ENCODE measurements around the gene CENPVL1.
"Not testable (repeated sequence)": the region's sequence is repeated elsewhere in the genome, so short reads cannot be mapped to it uniquely, and the experiment has no call there.

DNA sequence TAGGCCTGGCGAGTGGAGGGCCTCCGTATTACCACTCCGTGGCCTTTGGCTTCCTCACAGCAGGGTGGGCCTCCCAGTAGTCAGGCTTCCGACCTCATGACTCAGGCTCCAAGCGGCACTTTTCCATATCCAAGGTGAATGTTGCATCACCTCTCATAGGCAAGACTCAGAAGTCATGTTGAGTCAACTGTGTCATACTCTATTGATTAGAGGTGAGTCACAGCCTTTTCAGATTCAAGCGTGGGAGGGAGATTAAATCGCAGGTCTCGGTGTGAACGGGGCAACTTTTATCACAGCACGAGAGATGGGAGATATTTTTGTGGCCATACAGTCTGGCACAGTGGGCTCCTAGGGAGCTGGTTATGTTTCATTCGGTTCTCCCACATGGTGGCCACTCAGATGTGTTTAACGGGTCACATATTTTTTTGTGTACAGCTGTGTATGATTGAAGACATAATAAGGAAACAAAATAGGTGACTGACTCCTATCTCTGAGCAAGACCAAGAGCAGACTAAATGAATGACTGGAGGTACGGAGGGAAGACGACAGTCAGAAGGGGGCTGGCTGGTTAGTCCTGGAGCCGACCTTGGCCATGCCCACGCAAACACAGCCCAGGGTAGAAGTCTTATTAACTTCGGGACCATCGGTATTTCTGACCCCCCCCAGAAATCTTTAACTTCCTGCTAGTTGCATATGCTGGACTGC is 2.8 kb downstream of the CENPVL1 start:
- TF ChIP-seq CTCF (IDR thresholded peaks at IDR 0.05; ENCODE audit: low read depth, low read length); EZH2phosphoT487 (IDR thresholded peaks at IDR 0.05; ENCODE audit: low read depth): not testable (repeated sequence)

Measured in OCI-LY3 (cell line).